ENCODE measurements around the gene EEF1B2. TPM values are rescaled to one million over a fixed set of nuclear protein-coding genes. Genes with fewer than 3 reads are reported as not detected.
A peak's percentile ranks its signal among the peaks of the same experiment; 100 is the strongest.
"Not testable (repeated sequence)": the region's sequence is repeated elsewhere in the genome, so short reads cannot be mapped to it uniquely, and the experiment has no call there.

Gene EEF1B2
- total RNA-seq, 2 donors from 2014 or later, result 212 to 254 TPM

GRCh38 chr2:206160807-206161179, 1.1 kb downstream of the EEF1B2 start:
- no peak for TF ChIP-seq CTCF (IDR thresholded peaks at IDR 0.05)
- DNase-seq (ENCODE audit: low spot score), result no peak
- Histone ChIP-seq H3K9me3 (no peaks in the 10 kb centered on the region), H3K36me3 (peaks cover 30% of the 10 kb centered on the region), H3K4me1 (peaks cover 0 to 35% of the 10 kb centered on the region in 2 donors), H3K4me3 (peak overlapping the region in 1 of 2 donors; percentile 79), H3K27ac (peak overlapping the region in 1 of 2 donors; percentile 95), H3K27me3 (no peaks in the 10 kb centered on the region)

- not testable (repeated sequence) for H3K9me3 ChIP-seq; DNase-seq (ENCODE audit: low spot score); H3K27ac ChIP-seq; H3K4me3 ChIP-seq; H3K27me3 ChIP-seq
- Histone ChIP-seq H3K4me1 (peaks cover 0 to 23% of the 10 kb centered on the region in 2 donors), H3K36me3 (peaks cover 30% of the 10 kb centered on the region)
These were observed 2.7 kb downstream of the EEF1B2 start for GRCh38 chr2:206162401-206162800.

- no peak for TF ChIP-seq CTCF (IDR thresholded peaks at IDR 0.05)
These were observed 3.7 kb downstream of the EEF1B2 start for GRCh38 chr2:206163251-206163880.

GRCh38 chr2:206164261-206164862, 4.7 kb downstream of the EEF1B2 start:
- no peak overlapping the region for H3K27ac ChIP-seq
- H3K4me3 ChIP-seq, result no peak overlapping the region
- H3K27me3 ChIP-seq, result no peaks in the 10 kb centered on the region
- H3K36me3 ChIP-seq, result peaks cover 30% of the 10 kb centered on the region
- H3K9me3 ChIP-seq, result no peaks in the 10 kb centered on the region
- DNase-seq (ENCODE audit: low spot score), result no peak
- TF ChIP-seq CTCF (IDR thresholded peaks at IDR 0.05), result peak; percentile 44 to 76
- peaks cover 0 to 14% of the 10 kb centered on the region in 2 donors for H3K4me1 ChIP-seq

More at GRCh38 chr2:206163251-206163880, 3.7 kb downstream of the EEF1B2 start:
- Histone ChIP-seq H3K36me3 (peaks cover 30% of the 10 kb centered on the region), H3K9me3 (no peaks in the 10 kb centered on the region), H3K4me1 (peaks cover 0 to 14% of the 10 kb centered on the region in 2 donors), H3K27ac (no peak overlapping the region), H3K27me3 (no peaks in the 10 kb centered on the region), H3K4me3 (no peak overlapping the region)
- no peak for DNase-seq (ENCODE audit: low spot score)

GRCh38 chr2:206168230-206168629, 8.5 kb downstream of the EEF1B2 start:
- not testable (repeated sequence) for H3K9me3 ChIP-seq; H3K27me3 ChIP-seq; H3K27ac ChIP-seq; H3K4me3 ChIP-seq; H3K36me3 ChIP-seq; H3K4me1 ChIP-seq; DNase-seq (ENCODE audit: low spot score)

- H3K4me3 ChIP-seq; H3K36me3 ChIP-seq; H3K27ac ChIP-seq; DNase-seq (ENCODE audit: low spot score); H3K9me3 ChIP-seq; H3K27me3 ChIP-seq; H3K4me1 ChIP-seq: not testable (repeated sequence)
These were observed 12.1 kb downstream of the EEF1B2 start for GRCh38 chr2:206171624-206172397.

- DNase-seq (ENCODE audit: low spot score), result no peak
- TF ChIP-seq CTCF (IDR thresholded peaks at IDR 0.05), result no peak
- Histone ChIP-seq H3K4me3 (no peak overlapping the region), H3K36me3 (no peaks in the 10 kb centered on the region), H3K27ac (no peak overlapping the region), H3K4me1 (no peaks in the 10 kb centered on the region), H3K27me3 (no peaks in the 10 kb centered on the region), H3K9me3 (no peaks in the 10 kb centered on the region)
These were observed 13.5 kb downstream of the EEF1B2 start for GRCh38 chr2:206173147-206173546.
